Measurements from ENCODE around the gene MEGF11.

The MEGF11 gene

GRCh38 chr15:65901836-65902235 is 351.7 kb downstream of the MEGF11 start:
- TF ChIP-seq TAF1 (IDR thresholded peaks at IDR 0.05; ENCODE audit: low read depth, low read length) (no peak), POLR2A (IDR thresholded peaks at IDR 0.05; ENCODE audit: low read depth, low read length) (no peak), POLR2AphosphoS5 (IDR thresholded peaks at IDR 0.05; ENCODE audit: low read depth, low read length) (no peak), SPI1 (IDR thresholded peaks at IDR 0.05; ENCODE audit: low read depth, low read length) (no peak), PAX5 (IDR thresholded peaks at IDR 0.05; ENCODE audit: insufficient read depth, low read length, severe bottlenecking) (no peak), POU2F2 (IDR thresholded peaks at IDR 0.05; ENCODE audit: low read depth, low read length) (no peak)
- no peak for DNase-seq (ENCODE audit: insufficient read length, low spot score)
- FAIRE-seq, result no peak

- FAIRE-seq, result no peak
- TF ChIP-seq POU2F2 (IDR thresholded peaks at IDR 0.05; ENCODE audit: low read depth, low read length), result no peak
- no peak for TF ChIP-seq SPI1 (IDR thresholded peaks at IDR 0.05; ENCODE audit: low read depth, low read length)
Observed at GRCh38 chr15:65901336-65901735, 352.2 kb downstream of the MEGF11 start.

DNA sequence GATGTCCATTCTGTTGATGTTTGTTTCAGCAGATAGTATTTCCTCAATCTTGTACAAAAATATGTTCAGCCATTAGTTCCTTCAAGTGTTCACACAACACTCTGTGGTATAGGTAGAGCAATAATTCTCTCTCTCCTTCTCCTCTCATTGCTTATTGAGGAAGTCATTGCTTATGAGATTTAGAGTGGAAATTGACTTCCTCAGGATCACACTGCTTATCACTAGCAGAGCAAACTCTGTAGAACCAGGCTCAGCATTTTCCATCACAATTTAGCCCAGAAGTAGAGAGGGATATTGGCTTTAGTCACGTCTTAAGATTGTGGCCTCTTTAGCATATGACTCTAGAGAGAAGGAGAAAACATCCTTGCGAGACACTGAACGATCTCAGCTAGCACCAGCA is 353.1 kb downstream of the MEGF11 start:
- DNase-seq (ENCODE audit: insufficient read length, low spot score), result no peak
- TF ChIP-seq POLR2AphosphoS5 (IDR thresholded peaks at IDR 0.05; ENCODE audit: low read depth, low read length) (no peak), POLR2A (IDR thresholded peaks at IDR 0.05; ENCODE audit: low read depth, low read length) (no peak), PAX5 (IDR thresholded peaks at IDR 0.05; ENCODE audit: insufficient read depth, low read length, severe bottlenecking) (no peak), TAF1 (IDR thresholded peaks at IDR 0.05; ENCODE audit: low read depth, low read length) (no peak), SPI1 (IDR thresholded peaks at IDR 0.05; ENCODE audit: low read depth, low read length) (no peak), POU2F2 (IDR thresholded peaks at IDR 0.05; ENCODE audit: low read depth, low read length) (no peak)
- no peak for FAIRE-seq

More at GRCh38 chr15:65901336-65901735, 352.2 kb downstream of the MEGF11 start:
- DNase-seq (ENCODE audit: insufficient read length, low spot score), result no peak

DNA sequence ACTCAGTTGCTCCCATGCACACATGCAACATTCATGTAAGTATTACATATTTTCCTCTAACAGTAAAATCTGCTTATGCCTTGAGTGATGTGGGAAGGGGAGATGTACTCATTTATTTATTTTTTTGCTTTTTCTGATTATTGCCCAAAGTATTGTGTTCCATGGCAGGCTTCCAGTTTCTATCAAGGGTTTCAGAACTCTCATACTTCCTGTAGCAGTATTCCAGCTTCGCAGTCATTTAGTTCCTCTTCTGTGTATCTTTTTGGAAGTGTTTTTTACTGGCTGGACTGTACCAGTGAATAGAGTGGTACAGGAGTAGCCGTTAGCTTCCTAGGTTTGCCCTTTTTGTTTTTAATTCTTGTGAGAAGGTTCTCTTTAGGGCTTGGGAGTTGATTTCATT is 357.3 kb downstream of the MEGF11 start:
- FAIRE-seq (no peak), DNase-seq (ENCODE audit: insufficient read length, low spot score) (no peak)
- TF ChIP-seq SPI1 (IDR thresholded peaks at IDR 0.05; ENCODE audit: low read depth, low read length) (no peak), TAF1 (IDR thresholded peaks at IDR 0.05; ENCODE audit: low read depth, low read length) (no peak), POU2F2 (IDR thresholded peaks at IDR 0.05; ENCODE audit: low read depth, low read length) (no peak), POLR2AphosphoS5 (IDR thresholded peaks at IDR 0.05; ENCODE audit: low read depth, low read length) (no peak), PAX5 (IDR thresholded peaks at IDR 0.05; ENCODE audit: insufficient read depth, low read length, severe bottlenecking) (no peak), POLR2A (IDR thresholded peaks at IDR 0.05; ENCODE audit: low read depth, low read length) (no peak)

DNA sequence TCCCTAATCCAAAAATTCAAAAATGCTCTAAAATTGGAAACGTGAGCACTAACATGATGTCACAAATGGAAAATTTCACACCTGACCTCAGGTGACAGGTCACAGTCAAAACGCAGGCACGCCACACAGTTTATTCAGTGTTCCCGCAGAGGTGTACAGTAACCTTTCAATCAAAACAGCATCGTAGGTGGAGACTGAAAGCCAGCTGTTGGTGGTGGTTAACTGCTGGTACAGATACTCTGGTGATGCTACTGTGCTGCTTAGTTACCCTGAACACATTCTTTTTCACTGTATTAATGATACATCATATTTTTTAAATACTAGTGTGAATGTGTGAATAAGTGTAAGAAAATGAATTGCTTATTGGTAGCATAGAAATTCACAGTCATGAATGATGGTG is 360.5 kb downstream of the MEGF11 start:
- peak; percentile 38 for FAIRE-seq
- DNase-seq (ENCODE audit: insufficient read length, low spot score), result no peak

GRCh38 chr15:65888981-65889380 is 364.6 kb downstream of the MEGF11 start:
- TF ChIP-seq POU2F2 (IDR thresholded peaks at IDR 0.05; ENCODE audit: low read depth, low read length) (no peak), SPI1 (IDR thresholded peaks at IDR 0.05; ENCODE audit: low read depth, low read length) (no peak), POLR2AphosphoS5 (IDR thresholded peaks at IDR 0.05; ENCODE audit: low read depth, low read length) (no peak), PAX5 (IDR thresholded peaks at IDR 0.05; ENCODE audit: insufficient read depth, low read length, severe bottlenecking) (no peak), TAF1 (IDR thresholded peaks at IDR 0.05; ENCODE audit: low read depth, low read length) (no peak), POLR2A (IDR thresholded peaks at IDR 0.05; ENCODE audit: low read depth, low read length) (no peak)
- FAIRE-seq (peak; percentile 5), DNase-seq (ENCODE audit: insufficient read length, low spot score) (no peak)

More for the DNA sequence above, 360.5 kb downstream of the MEGF11 start:
- no peak for TF ChIP-seq POLR2A (IDR thresholded peaks at IDR 0.05; ENCODE audit: low read depth, low read length)
- TF ChIP-seq POU2F2 (IDR thresholded peaks at IDR 0.05; ENCODE audit: low read depth, low read length), result no peak
- no peak for TF ChIP-seq SPI1 (IDR thresholded peaks at IDR 0.05; ENCODE audit: low read depth, low read length)
- TF ChIP-seq PAX5 (IDR thresholded peaks at IDR 0.05; ENCODE audit: insufficient read depth, low read length, severe bottlenecking), result no peak
- TF ChIP-seq POLR2AphosphoS5 (IDR thresholded peaks at IDR 0.05; ENCODE audit: low read depth, low read length), result no peak
- TF ChIP-seq TAF1 (IDR thresholded peaks at IDR 0.05; ENCODE audit: low read depth, low read length), result no peak

DNA sequence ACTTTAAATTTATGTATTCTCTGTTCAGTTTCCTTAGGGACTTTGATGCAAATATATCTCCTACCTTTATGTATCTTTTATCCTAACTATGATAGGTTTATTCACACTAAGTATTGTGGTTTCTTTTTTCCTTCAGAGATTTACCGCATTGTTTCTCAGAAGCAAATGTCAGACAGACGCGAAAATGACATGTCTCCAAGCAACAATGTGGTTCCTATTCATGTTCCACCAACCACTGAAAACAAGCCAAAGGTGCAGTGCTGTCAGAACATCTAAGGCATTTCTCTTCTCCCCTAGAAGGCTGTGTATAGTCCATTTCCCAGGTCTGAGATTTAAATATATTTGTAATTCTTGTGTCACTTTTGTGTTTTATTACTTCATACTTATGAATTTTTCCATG is 366.0 kb downstream of the MEGF11 start:
- FAIRE-seq (peak; percentile 38), DNase-seq (ENCODE audit: insufficient read length, low spot score) (no peak)
- TF ChIP-seq POU2F2 (IDR thresholded peaks at IDR 0.05; ENCODE audit: low read depth, low read length), result no peak
- TF ChIP-seq POLR2A (IDR thresholded peaks at IDR 0.05; ENCODE audit: low read depth, low read length), result no peak
- no peak for TF ChIP-seq PAX5 (IDR thresholded peaks at IDR 0.05; ENCODE audit: insufficient read depth, low read length, severe bottlenecking)
- no peak for TF ChIP-seq TAF1 (IDR thresholded peaks at IDR 0.05; ENCODE audit: low read depth, low read length)
- TF ChIP-seq POLR2AphosphoS5 (IDR thresholded peaks at IDR 0.05; ENCODE audit: low read depth, low read length), result no peak
- TF ChIP-seq SPI1 (IDR thresholded peaks at IDR 0.05; ENCODE audit: low read depth, low read length), result no peak

DNA sequence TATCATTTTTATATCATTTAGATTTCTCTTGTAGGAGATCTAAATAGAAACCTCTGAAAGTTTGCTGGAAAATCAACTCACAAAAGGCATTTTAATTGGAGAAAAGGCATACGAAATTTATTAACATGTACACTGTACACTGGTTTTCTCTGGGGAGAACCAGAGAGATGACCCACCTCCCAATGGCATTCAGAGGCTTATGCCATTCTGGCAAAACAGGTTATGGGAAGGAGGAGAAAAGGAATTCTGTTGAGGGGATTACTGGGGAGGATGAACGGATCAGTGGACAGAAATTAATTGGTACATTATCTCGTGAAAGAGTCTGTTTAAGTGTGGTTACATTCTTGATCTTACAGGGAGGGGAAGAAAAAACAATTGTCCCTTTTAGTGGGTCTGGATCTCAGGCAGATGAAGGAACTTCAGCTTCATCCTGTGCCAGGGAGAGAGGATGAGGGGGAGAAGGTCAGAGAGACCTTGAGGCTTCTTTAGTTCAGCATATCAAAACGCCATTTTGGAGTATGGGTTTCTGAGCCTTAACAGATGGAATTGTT is 367.8 kb downstream of the MEGF11 start:
- FAIRE-seq (no peak), DNase-seq (ENCODE audit: insufficient read length, low spot score) (no peak)
- TF ChIP-seq POLR2AphosphoS5 (IDR thresholded peaks at IDR 0.05; ENCODE audit: low read depth, low read length), result no peak
- TF ChIP-seq SPI1 (IDR thresholded peaks at IDR 0.05; ENCODE audit: low read depth, low read length), result no peak
- no peak for TF ChIP-seq POLR2A (IDR thresholded peaks at IDR 0.05; ENCODE audit: low read depth, low read length)
- no peak for TF ChIP-seq TAF1 (IDR thresholded peaks at IDR 0.05; ENCODE audit: low read depth, low read length)
- no peak for TF ChIP-seq PAX5 (IDR thresholded peaks at IDR 0.05; ENCODE audit: insufficient read depth, low read length, severe bottlenecking)
- TF ChIP-seq POU2F2 (IDR thresholded peaks at IDR 0.05; ENCODE audit: low read depth, low read length), result no peak

DNA sequence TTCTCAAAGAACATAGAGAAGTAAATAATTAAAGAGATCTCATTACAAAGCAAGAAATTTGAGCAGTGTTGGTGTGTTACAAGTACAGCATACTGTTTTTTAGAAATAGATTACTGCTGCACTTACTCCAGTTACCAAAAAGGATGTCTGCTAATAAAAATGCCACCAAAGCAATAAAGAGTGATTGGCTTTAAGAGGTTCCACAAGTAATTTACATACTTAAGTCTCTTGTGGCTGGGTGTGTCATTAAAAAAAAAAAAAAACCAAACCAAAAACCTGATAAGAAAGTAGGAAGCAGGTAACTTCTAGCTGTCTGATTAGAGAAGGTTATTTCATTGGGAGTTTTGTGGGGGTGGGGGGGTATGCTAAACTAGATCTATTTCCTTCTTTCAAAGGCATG is 369.0 kb downstream of the MEGF11 start:
- DNase-seq (ENCODE audit: insufficient read length, low spot score) (no peak), FAIRE-seq (no peak)
- TF ChIP-seq POLR2AphosphoS5 (IDR thresholded peaks at IDR 0.05; ENCODE audit: low read depth, low read length) (no peak), TAF1 (IDR thresholded peaks at IDR 0.05; ENCODE audit: low read depth, low read length) (no peak), POU2F2 (IDR thresholded peaks at IDR 0.05; ENCODE audit: low read depth, low read length) (no peak), POLR2A (IDR thresholded peaks at IDR 0.05; ENCODE audit: low read depth, low read length) (no peak), PAX5 (IDR thresholded peaks at IDR 0.05; ENCODE audit: insufficient read depth, low read length, severe bottlenecking) (no peak)

DNA sequence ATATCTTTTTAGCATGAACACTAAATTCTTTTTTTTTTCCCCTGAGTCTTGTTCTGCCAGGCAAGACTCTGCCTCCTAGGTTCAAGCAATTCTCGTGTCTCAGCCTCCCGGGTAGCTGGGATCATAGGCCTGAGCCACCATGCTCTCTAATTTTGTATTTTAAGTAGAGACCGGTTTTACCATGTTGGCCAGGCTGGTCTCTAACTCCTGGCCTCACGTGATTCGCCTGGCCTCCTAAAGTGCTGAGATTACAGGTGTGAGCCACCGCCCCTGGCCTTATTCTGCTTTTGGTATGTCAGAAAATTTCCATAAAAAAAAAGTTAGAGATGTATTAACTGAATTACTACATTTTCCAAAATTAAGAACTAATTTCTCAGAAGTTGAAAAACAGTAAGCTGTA is 370.0 kb downstream of the MEGF11 start:
- FAIRE-seq (no peak), DNase-seq (ENCODE audit: insufficient read length, low spot score) (no peak)
- TF ChIP-seq POU2F2 (IDR thresholded peaks at IDR 0.05; ENCODE audit: low read depth, low read length) (no peak), PAX5 (IDR thresholded peaks at IDR 0.05; ENCODE audit: insufficient read depth, low read length, severe bottlenecking) (no peak)

Data from GM12891 (cell line).